ENCODE results near the gene TEN1. TPM values are rescaled to one million over a fixed set of nuclear protein-coding genes. Genes with fewer than 3 reads are reported as not detected.

Gene TEN1
- total RNA-seq, 2 donors from 2014 or later = 21.2 to 27.9 TPM

GRCh38 chr17:76002100-76002499 lies 23.1 kb downstream of the TEN1 start:
- DNase-seq (no peak), ATAC-seq (no peak)
- intact Hi-C loops (cut with DNase I, micrococcal nuclease) = loop anchor here in 1 of 2 donors (5.0 to 10.0 kb wide), 2 partner anchors 95 to 293 kb away; no protein-coding TSS in a partner anchor

- intact Hi-C loops (cut with DNase I, micrococcal nuclease) = loop anchor here in 1 of 2 donors (5.0 to 10.0 kb wide), 2 partner anchors 97 to 291 kb away; no protein-coding TSS in a partner anchor
- DNase-seq (no peak), ATAC-seq (no peak)
Measured at GRCh38 chr17:76003915-76004314, 24.9 kb downstream of the TEN1 start.

- ATAC-seq (no peak), DNase-seq (no peak)
- intact Hi-C loops (cut with DNase I, micrococcal nuclease) = loop anchor here in 1 of 2 donors (5.0 to 10.0 kb wide), 2 partner anchors 98 to 290 kb away; no protein-coding TSS in a partner anchor
Measured at GRCh38 chr17:76004750-76005262, 25.8 kb downstream of the TEN1 start.

- peak; percentile 50 for ATAC-seq
- DNase-seq = peak; percentile 78 to 91
- intact Hi-C loops (cut with DNase I, micrococcal nuclease) = loop anchor here in 1 of 2 donors (10.0 kb wide), 1 partner anchor 289 kb away; no protein-coding TSS in a partner anchor
Measured at GRCh38 chr17:76005263-76006149, 26.5 kb downstream of the TEN1 start.

- intact Hi-C loops (cut with DNase I, micrococcal nuclease) = loop anchor here in 1 of 2 donors (10.0 kb wide), 1 partner anchor 288 kb away; no protein-coding TSS in a partner anchor
- no peak for ATAC-seq
- DNase-seq = no peak
Measured at GRCh38 chr17:76007131-76007849, 28.2 kb downstream of the TEN1 start.

GRCh38 chr17:76007850-76008165 lies 28.8 kb downstream of the TEN1 start:
- no peak for ATAC-seq
- no peak for DNase-seq
- intact Hi-C loops (cut with DNase I, micrococcal nuclease) = loop anchor here in 1 of 2 donors (10.0 kb wide), 1 partner anchor 287 kb away; no protein-coding TSS in a partner anchor

- DNase-seq = no peak
- intact Hi-C loops (cut with DNase I, micrococcal nuclease) = loop anchor here in 1 of 2 donors (10.0 kb wide), 1 partner anchor 287 kb away; no protein-coding TSS in a partner anchor
- ATAC-seq = no peak
Measured at GRCh38 chr17:76008208-76008607, 29.2 kb downstream of the TEN1 start.

GRCh38 chr17:76008630-76009425 lies 29.8 kb downstream of the TEN1 start:
- intact Hi-C loops (cut with DNase I, micrococcal nuclease) = loop anchor here in 1 of 2 donors (10.0 kb wide), 1 partner anchor 286 kb away; no protein-coding TSS in a partner anchor
- no peak for ATAC-seq
- DNase-seq = no peak

GRCh38 chr17:76009447-76009846 lies 30.4 kb downstream of the TEN1 start:
- DNase-seq (no peak), ATAC-seq (no peak)
- intact Hi-C loops (cut with DNase I, micrococcal nuclease) = loop anchor here in 1 of 2 donors (10.0 kb wide), 1 partner anchor 285 kb away; no protein-coding TSS in a partner anchor

- ATAC-seq (no peak), DNase-seq (no peak)
- intact Hi-C loops (cut with DNase I, micrococcal nuclease) = loop anchor here in 1 of 2 donors (10.0 kb wide), 1 partner anchor 285 kb away; no protein-coding TSS in a partner anchor
Measured at GRCh38 chr17:76009969-76010661, 31.1 kb downstream of the TEN1 start.

GRCh38 chr17:76011951-76012350 lies 32.9 kb downstream of the TEN1 start:
- intact Hi-C loops (cut with DNase I, micrococcal nuclease) = no loop called here
- ATAC-seq = no peak
- no peak for DNase-seq

- ATAC-seq (no peak), DNase-seq (no peak)
- intact Hi-C loops (cut with DNase I, micrococcal nuclease) = no loop called here
Measured at GRCh38 chr17:76013377-76013932, 34.4 kb downstream of the TEN1 start.

- intact Hi-C loops (cut with DNase I, micrococcal nuclease) = no loop called here
- peak; percentile 91 for ATAC-seq
- DNase-seq = peak; percentile 67 to 83
Measured at GRCh38 chr17:76014100-76014924, 35.3 kb downstream of the TEN1 start.

- ATAC-seq (peak; percentile 7), DNase-seq (no peak)
- intact Hi-C loops (cut with DNase I, micrococcal nuclease) = no loop called here
Measured at GRCh38 chr17:76014925-76015261, 35.9 kb downstream of the TEN1 start.

GRCh38 chr17:76017481-76018339 lies 38.7 kb downstream of the TEN1 start:
- ATAC-seq (no peak), DNase-seq (no peak)
- intact Hi-C loops (cut with DNase I, micrococcal nuclease) = no loop called here

GRCh38 chr17:76018340-76018680 lies 39.3 kb downstream of the TEN1 start:
- intact Hi-C loops (cut with DNase I, micrococcal nuclease) = no loop called here

More at GRCh38 chr17:76018340-76018680, 39.3 kb downstream of the TEN1 start:
- no peak for DNase-seq
- no peak for ATAC-seq
